ENCODE results near the gene CSNK1D.

DNA sequence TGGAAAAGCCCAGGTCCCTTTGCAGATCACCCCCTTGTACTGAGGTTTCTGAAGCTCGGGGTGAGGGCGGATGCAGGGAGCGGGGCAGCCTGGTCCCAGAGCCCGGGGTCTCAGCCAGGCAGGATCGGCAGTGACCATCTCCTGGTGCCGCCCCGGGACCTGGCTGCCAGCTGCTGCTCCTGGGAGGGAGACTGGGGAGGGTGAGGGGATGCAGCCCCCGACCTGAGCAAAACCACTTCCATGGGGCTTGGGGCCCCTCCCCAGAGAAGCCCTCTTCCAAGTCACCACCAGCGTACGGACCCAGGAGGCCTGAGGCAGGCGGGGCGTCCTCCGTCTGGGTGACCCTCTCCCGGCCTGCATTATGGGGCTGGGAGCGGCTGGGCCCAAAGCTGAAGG, 29.1 kb upstream of the CSNK1D start:
- TF ChIP-seq, protein P1, sequence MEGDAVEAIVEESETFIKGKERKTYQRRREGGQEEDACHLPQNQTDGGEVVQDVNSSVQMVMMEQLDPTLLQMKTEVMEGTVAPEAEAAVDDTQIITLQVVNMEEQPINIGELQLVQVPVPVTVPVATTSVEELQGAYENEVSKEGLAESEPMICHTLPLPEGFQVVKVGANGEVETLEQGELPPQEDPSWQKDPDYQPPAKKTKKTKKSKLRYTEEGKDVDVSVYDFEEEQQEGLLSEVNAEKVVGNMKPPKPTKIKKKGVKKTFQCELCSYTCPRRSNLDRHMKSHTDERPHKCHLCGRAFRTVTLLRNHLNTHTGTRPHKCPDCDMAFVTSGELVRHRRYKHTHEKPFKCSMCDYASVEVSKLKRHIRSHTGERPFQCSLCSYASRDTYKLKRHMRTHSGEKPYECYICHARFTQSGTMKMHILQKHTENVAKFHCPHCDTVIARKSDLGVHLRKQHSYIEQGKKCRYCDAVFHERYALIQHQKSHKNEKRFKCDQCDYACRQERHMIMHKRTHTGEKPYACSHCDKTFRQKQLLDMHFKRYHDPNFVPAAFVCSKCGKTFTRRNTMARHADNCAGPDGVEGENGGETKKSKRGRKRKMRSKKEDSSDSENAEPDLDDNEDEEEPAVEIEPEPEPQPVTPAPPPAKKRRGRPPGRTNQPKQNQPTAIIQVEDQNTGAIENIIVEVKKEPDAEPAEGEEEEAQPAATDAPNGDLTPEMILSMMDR (IDR thresholded peaks at IDR 0.05): no peak
- TF ChIP-seq POLR2A (IDR thresholded peaks at IDR 0.05) (no peak), POLR2AphosphoS5 (IDR thresholded peaks at IDR 0.05) (no peak), EP300 (IDR thresholded peaks at IDR 0.05) (no peak)

Measured in stomach (tissue), 4 donors.